Activated CD8-positive, alpha-beta memory T cell treated with anti-CD3 and anti-CD28 coated beads, Interleukin-2, amount 50 U/mL, for 4 hours (primary cell): ENCODE data around the gene GALNS.

Experiments
- DNase-seq: peaks from one replicate; pipeline ENCODE4 v3.0.0-alpha.2; 2020

Gene GALNS

GRCh38 chr16:88814144-88814502 is 42.6 kb downstream of the GALNS start:
- no peak for DNase-seq

GRCh38 chr16:88813269-88814143 is 43.2 kb downstream of the GALNS start:
- DNase-seq, result no peak

GRCh38 chr16:88812513-88813268 is 44.1 kb downstream of the GALNS start:
- DNase-seq, result no peak

GRCh38 chr16:88811769-88812512 is 44.8 kb downstream of the GALNS start, which contains the start of gene APRT:
APRT (minus strand) TSS chr16:88811928; CDS start chr16:88811899, 29 bp downstream.
- peak; percentile 98 for DNase-seq

GRCh38 chr16:88810912-88811768 is 45.6 kb downstream of the GALNS start:
- DNase-seq, result peak; percentile 73

- DNase-seq, result no peak
These were observed 46.4 kb downstream of the GALNS start for GRCh38 chr16:88810166-88810911.

GRCh38 chr16:88809676-88810165 is 47.0 kb downstream of the GALNS start:
- no peak for DNase-seq

GRCh38 chr16:88809068-88809675 is 47.6 kb downstream of the GALNS start:
- DNase-seq, result no peak

- no peak for DNase-seq
These were observed 48.9 kb downstream of the GALNS start for GRCh38 chr16:88807626-88808453.

- no peak for DNase-seq
These were observed 49.6 kb downstream of the GALNS start for GRCh38 chr16:88807142-88807625.

- no peak for DNase-seq
These were observed 50.1 kb downstream of the GALNS start for GRCh38 chr16:88806491-88807111.

GRCh38 chr16:88805887-88806393 is 50.8 kb downstream of the GALNS start:
- no peak for DNase-seq

GRCh38 chr16:88805340-88805715 is 51.4 kb downstream of the GALNS start:
- DNase-seq, result no peak

- DNase-seq, result no peak
These were observed 52.0 kb downstream of the GALNS start for GRCh38 chr16:88804552-88805339.

GRCh38 chr16:88804173-88804551 is 52.6 kb downstream of the GALNS start:
- DNase-seq, result no peak

- peak; percentile 86 for DNase-seq
These were observed 53.3 kb downstream of the GALNS start, which contains the start of gene CDT1 for GRCh38 chr16:88803264-88803987. CDT1 (plus strand) TSS chr16:88803789; CDS start chr16:88803832, 43 bp downstream.

- no peak for DNase-seq
These were observed 56.5 kb downstream of the GALNS start for GRCh38 chr16:88800277-88800592.
